NCI-H146 (cell line): ENCODE results near the gene MYLK4.

ENCODE experiments used
- DNase-seq: peaks from one replicate; lab custom pipeline; 2025; lab: John Stamatoyannopoulos, UW

MYLK4 gene

DNA sequence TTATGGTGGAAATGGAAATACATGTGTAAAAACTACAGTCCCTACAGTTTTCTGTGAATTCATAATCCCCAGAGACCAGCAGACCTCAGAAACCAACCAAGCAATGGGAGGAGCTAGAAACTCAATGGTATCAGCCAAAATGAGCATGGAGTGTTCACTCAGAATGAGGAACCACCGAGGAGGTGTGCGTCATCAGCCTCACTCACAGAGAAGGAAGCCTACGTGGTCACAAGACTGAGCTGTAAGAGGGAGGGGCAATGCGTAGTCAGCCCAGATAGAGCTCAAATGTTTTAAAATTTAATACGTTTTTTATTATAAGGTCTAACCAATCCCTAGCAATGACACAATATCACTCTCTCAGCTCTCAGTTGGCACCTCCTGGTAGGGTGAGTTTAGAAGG, 17.4 kb downstream of the MYLK4 start:
- DNase-seq: no peak

DNA sequence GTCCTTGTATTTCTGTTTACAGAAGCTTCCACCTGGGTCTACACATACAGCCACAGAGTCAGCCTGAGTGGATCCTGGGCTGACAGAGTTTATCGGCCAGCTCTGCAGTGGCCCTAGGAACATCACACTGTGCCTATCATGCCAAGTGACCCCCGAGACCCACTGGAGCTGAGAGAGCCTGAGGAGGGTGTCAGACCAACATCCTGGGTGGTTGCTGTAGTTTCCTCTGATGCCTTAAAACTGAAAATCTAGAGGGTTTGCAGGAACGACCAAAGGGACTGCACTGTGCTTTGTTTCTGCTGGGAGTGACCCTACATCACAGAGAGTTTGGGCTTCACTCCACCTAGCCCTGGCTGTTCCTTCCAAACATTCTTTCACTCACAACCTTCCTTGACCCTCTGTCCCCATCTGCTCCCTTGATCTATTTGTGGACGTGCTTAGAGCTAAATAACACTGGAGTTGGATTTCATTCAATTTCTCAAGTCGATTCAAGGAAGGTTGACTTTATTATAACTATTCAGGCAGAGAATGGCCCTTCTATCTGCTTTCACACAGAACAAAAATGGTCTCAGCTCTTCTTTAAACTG, 18.1 kb downstream of the MYLK4 start:
- DNase-seq: no peak

DNA sequence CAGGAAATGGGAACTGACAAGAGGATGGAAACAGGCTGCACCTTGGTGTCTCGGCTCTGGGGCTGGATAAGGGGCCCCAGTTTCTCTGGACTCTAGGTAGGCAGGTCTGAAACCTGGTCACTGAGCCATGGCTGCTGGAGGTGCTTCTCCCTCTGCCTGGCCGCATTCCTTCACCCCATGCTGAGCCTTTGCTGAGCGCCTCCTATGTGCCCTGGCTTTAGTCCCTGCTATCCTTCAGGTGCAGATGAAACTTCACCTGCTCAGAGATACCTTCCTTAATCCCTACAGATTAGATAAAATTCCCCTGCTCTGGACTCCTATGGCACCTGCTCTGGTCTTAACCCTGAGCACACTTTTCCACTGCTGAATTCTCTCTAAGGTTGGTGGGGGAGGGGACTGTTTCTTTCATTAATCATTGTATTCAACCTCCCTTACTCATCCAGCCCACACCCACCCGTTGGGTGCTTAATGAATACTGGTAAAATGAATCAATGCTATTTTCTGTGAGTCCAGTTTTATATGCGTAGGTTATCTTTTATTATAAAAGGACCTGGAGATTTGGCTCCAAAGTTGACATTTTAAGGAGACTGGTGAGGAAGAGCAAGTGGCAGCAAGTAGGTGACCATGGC, 19.3 kb downstream of the MYLK4 start:
- no peak for DNase-seq

DNA sequence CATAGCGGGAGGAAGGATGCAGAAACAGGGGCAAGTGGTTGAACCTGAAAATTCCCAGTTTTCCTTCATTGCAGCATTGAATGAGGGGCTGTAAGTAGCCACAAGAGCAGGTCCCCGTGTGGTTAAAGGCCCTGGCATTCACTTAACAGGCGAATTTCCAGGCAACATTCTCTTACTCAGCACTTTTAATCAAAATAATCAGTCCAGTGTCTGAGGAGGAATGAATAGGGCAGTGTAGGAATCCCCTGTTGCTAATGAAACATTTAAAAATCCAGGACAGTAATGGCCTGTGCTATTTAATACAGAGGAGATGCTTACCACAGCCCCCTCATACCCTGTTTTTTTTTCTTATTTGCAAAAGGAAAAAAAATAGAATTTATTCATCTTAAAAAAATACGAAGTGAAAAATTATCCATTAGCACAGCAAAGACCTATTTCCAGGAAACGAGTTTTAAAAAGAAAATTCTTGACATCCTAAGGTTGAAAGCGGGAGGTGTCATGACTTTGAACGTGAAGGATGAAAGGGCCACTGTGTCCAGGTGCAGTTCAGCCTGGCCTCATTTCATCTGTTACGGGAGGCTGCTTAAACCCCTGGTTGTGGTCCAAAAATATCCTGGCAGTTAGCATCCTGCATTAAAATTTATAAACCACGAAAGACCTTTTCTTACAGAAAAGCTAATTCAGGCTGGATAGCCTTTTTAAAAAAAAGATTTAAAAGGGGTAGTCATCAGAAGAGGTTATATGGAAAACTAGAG, 20.2 kb downstream of the MYLK4 start:
- DNase-seq: no peak

DNA sequence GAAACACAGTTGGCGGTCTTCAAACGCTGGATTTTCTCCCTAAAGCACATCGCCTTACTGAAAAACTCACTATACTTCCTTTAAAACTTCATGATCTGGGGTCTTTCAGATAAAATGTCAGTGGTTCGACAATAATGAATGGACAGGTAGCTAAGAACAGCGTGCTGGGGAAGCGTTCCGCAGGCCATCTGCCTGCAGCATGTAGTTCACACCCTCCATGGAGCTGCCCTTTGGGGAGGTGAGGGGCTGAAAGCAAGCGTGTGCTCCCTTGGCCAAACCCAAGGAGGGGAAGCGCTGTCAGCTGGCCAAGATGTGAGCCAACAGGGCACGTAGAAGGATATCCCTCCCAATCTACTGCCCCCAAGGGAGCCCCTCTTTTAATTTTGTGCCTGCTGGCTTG, 20.8 kb downstream of the MYLK4 start:
- DNase-seq: no peak

DNA sequence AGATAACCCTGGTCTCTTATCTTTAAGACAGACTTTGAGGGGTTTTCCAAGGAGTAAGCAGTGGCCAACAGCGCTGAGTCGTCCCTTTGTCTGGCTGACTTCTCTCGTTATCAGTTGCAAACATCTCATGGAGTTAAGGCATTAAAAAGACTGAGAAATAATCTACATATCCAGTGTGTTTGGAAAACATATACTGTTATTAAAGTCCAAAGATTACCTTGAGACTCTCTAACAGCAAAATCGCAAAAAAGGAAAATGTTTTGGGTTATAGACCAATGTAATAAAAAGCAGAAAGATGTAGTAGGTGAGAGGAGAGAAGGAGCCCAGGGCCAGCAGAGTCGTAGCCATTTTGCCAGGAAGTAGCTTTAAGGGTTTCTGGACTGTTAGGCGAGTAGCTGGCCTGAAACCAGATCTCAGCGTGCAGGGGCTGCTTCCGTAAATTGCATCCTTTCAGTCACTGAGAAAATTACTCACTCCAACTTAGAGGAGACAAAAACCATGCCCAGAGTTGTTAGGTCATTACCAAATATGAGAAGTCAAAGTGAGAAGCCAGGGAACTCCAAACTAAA, 24.6 kb downstream of the MYLK4 start:
- no peak for DNase-seq

DNA sequence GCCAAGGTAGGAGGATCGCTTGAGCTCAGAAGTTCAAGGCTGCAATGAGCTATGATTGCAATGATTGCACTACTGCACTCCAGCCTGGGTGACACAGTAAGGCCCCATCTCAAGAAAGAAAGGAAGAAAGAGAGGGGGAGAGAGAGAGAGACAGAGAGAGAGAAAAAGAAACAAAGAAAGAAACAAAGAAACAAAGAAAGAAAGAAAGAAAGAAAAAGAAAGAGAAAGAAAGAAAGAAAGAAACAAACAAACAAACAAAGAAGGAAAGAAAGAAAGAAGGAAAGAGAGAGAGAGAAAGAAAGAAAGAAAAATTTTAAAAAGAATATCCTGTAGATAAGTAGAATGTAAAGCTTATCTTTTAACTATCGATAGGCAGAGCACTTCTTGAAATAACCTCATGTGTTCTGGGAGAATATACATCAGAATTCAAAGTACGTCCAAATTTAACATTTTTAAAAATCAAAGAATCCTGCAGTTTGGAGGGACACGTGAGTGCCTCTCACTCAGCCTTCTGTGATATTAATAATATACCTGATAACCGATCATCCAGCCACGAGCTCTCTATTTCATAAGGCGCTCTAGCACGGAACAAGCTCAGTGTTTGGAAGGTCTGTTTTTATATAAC, 25.2 kb downstream of the MYLK4 start:
- no peak for DNase-seq

DNA sequence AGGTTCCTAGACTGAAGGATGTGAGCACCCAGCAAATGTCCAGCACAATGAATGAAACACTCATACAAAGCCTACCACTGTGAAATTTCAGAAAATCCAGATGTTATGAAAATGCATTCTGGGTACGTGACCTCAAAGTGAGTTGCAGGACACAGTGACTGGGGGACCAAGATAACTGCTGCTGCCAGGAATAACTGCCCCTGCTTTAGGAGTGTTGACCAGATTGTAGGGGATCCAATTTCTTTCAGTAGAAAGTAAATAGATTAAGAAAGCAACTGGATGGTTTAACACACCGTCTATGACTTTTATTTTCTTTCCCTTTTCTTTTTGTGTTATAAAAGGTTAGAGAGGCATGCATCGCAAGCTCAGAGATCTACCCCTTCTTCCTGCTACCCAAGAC, 29.5 kb downstream of the MYLK4 start:
- DNase-seq: no peak

DNA sequence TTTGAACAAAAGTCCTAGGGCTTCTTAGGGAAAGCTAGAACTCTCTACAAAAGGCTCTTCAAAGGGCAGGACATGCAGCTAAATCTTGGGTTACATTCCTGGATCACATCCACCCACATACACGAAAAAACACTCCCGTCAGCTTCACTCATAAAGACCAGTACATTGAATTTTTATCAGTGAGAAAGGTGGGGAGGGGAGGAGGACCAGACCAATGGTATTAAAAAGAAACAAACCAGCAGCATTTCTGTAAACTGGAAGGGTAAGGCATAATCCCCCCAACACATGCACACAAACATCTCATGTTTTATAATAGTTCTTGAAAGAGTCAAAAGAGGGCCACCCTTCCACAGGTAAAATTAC, 31.6 kb downstream of the MYLK4 start:
- no peak for DNase-seq

DNA sequence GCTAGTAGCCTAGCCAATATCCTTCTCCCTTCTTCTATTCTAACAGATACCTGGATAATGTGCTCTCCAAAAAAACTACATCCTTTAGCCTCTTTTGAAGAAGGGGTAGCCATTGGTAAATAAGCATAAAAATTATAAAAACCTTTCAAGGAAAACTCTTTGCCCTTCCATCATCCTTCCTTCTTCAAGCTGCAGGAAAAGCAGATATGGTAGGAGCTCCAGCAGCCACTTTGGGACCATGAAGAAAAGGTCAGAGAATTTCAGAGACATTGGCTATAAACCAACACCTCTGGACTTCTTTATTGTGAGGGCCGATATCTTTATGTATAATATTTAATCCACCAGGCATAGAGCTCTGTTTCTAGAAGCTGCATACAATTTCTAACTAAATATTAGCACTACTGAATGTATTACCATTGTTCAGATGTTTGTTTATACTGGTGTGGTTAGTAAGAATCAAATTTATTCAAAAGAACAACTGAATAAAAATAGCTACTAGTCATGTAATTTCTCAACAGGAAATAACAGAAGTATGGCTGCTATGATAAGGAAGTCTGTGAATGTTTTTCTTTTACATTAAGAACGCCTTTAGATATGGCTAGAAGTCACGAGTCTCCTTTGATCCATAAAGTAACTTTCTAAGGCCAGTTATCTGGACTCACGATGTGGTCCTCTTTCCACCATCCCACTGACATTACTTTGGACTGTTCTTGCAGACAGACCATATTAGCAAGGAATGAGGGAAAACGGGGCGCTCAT, 32.2 kb downstream of the MYLK4 start:
- no peak for DNase-seq

DNA sequence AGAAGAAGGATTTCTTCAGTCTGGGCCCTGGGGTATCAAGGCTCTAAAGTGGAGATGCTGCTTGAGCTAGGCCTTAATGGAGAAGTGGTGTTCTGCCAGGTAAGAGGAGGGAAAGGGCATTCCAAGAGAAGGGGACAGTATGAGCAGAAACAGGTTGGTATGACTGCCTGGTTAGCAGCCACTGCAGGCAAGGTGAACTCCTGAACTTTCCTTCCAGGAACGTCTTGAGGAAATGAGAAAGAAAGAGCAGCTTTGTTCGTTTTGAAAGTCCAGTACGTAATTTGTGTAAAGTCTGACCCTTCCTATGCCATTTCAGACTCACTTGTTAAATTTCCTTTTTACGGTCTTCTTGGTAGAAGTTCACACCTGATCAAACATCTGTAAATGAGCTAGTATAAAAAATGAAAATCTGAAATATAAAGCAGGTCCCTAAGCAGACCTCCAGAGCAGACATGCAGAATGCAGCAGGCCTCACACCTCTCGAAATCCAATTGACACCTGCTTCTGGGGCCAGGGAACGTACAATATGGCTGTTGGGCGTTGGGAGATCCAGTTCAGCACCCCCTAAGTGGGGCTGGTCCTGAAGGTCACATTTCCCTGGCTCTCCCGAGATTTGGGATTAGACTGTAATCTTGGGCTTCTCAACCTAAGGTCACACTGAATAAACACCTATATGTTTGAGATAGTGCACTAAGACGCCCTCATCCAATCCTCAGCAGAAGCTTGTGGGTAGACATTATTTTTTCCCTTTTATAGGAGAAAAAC, 33.6 kb downstream of the MYLK4 start:
- DNase-seq: no peak

DNA sequence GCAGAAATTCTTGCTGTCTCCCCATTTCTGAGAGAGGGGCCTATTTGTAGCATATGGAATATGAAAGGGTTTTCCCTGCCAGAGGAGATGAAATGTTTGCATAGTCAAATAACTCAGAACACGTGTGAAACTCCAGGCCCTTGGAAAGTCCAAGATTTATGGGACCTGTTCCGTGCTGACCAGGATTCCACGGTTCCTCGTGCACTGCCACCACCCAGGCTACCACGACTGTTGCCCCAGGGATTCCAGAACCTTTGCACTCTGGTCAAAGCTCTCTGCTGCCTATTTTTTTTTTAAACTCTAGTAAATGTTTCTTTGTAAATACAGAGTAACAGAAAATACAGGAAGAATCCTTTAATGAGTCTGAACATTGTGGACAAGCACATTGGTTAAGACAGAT, 35.0 kb downstream of the MYLK4 start:
- no peak for DNase-seq

DNA sequence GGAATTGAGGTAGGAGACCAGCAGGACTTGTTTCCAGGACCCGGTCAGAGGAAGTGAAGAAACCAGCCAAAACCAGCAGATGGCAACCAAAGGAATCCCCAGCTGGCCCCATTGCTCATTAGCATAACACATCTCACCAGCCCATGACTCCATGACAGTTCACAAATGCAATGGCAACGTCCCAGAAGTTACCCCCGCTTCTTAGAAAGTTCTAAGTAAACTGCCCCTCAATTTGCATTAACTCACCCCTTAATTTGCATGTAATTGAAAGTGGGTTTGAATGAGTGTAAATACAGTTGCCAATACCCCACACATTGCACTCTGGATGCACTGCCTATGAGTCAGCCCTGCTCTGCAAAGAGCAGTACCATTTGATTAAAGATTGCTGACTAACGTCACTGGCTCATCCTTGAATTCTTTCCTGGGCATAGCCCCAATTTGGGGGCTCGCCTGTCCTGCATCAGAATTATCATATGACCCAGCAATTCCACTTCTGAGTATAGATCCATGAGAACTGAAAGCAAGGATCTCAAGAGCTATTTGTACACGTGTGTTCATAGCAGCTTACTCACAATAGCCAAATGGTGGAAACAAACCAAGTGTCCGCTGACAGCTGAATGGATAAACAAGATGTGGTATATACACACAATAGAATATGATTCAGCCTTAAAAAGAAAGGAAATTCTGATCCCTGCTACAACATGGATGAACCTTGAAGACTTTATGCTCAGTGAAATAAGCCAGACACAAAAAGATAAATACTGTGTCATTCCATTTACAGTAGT, 36.4 kb downstream of the MYLK4 start:
- no peak for DNase-seq

DNA sequence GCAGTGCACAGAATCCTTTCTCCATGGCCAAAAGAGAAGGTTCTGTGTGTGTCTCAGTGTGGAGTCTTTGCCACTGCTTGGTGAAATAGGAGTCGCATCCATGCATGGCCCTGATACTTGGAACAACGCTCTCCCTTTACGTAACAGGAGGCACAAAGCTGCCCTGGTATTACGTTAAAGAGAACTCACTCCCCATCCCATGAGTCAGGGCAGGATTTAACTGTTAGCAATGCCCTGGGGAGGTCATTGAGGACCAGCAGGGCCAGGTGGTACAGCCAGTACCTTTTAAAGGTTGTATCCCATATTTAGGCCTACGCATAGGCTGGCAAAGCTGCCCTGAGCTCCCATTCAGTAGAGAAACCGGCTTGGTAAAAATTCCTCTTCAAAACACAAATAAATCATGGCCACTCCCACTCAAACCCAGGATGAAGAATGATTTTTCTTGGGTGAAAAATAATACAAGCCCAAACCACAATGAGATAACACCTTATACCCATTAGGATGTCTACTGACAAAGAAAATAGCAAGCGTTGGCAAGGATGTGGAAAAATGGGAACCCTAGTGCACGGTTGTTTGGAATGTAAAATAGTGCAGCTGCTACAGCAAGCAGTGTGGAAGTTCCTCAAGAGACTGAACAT, 37.1 kb downstream of the MYLK4 start:
- no peak for DNase-seq

DNA sequence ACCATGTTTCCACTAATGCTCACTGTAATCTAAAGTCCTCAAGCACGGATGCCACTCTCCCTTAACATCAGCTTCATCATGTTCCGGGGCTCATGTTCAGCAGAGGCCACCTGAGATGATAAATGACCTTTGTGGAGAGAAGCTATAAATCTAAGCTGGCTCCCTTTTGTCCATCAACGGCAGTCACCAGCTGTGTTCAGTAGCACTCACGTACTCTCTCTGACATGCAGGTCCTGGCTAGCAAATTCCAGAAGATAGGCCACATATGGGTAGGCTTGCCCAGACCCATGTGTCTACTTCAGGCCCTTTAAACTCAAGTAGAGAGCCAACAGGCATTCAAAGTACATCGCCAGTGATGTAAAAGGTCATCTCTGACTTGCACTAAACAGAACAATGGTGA, 38.6 kb downstream of the MYLK4 start:
- DNase-seq: no peak

DNA sequence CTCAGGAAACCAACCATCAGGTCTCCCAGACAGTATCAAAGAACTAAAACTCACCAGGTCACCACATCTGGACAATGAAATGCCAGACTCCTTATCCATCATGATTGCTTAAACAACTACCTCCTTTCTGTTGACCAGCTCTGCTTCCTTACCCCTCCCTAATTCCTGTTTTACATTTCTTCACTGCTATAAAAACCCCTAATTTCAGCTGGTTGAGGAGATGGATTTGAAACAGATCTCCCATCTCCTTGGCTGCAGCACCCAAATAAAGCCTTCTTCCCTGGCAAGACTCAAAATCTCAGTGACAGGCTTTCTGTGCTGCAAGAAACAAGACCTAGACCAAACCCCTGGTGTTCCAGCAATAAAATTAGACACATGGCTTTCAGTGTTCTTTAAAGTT, 40.3 kb downstream of the MYLK4 start:
- DNase-seq: no peak

DNA sequence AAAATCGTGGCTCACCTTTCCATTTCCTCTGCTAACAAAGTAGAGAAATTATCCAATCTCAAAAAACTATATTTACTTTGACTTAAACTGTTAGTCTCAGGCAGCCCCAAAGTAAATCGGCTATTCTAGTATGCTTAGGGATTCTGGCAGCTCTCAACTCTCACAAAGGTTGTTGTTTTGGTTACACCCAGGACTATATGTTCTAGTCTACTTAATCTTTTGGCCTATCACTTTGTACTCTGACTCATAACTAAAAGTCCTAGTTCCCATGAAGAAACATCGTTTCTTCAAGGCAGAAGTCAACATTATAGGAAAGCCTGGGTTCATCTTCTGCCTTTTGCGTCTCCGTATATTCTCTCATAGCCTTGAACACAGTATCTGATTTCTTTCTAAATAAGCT, 42.3 kb downstream of the MYLK4 start:
- DNase-seq: no peak

DNA sequence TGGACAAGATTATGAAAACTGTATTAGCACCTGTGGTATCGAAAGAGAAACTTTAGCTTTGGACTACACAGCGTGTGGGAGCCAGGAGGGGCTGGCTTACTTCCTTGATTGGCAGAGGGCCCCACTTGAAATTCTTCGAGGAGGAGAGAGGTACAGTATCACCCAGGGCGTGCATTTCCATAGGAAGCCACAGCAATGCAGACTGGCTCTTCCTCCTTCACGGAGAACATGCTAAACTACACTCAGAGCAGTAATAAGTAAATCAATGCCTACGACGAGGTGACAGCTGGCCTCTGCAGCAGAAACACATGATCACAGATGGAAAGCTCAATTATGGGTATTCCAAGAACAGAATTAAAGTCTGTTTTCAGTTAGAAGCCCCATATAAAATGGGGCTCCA, 44.2 kb downstream of the MYLK4 start:
- DNase-seq: no peak

DNA sequence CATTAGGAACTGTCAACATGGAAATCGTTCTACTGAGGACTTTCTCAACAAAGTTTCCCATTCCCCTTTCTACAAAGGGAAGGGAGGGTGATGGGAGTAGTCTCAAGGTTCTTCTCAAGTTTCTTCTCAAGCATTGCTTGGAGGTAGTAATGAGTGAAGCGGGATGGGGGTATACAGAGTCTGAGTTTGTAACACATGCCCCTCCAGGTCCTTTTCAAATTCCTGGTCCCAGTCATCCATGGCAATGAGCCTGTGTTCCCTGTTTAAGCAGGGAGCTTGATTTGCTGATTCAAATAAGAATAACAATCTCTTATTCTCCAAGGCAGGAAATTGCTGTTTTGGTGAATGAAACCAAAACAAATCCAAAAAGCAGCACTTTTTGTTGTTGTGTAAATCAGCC, 45.5 kb downstream of the MYLK4 start:
- DNase-seq: no peak

DNA sequence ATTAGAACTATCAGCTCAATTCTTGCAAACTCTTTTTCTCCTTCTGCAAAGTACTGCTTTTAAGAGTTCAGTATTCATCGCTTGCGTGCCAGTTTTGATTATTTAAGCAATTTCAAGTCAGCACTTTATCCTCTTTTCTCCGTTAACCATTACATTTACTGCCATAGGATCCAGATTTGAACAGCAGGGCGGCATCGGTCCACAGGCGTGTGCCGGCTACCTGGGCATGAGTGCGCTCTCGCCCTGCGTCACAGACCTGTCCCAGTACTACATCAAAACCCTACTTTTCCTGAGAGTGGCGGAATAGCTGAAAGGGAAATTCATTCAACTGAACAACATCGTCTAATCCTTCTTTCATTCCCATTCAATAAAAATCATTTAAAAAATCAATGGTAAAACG, 53.4 kb downstream of the MYLK4 start:
- DNase-seq: no peak
